Measurements from ENCODE around the gene MAJIN. TPM values are rescaled to one million over a fixed set of nuclear protein-coding genes. Genes with fewer than 3 reads are reported as not detected.

The MAJIN gene
- total RNA-seq, 1 donor from 2014 or later, result not detected

- TF ChIP-seq CTCF (conservative IDR thresholded peaks at IDR 0.05), result no peak
- DNase-seq (ENCODE audit: extremely low spot score, unreplicated experiment), result no peak
- peaks cover 7% of the 10 kb centered on the region for H3K36me3 Mint-ChIP-seq
- peaks cover 12% of the 10 kb centered on the region for H3K27me3 Mint-ChIP-seq
- no peaks in the 10 kb centered on the region for H3K9me3 Mint-ChIP-seq
- peaks cover 12% of the 10 kb centered on the region for H3K4me1 Mint-ChIP-seq (ENCODE audit: unreplicated experiment)
- peak overlapping the region; percentile 7 for H3K27ac Mint-ChIP-seq
- H3K4me3 Mint-ChIP-seq, result no peak overlapping the region
These were observed 37.1 kb downstream of the MAJIN start for GRCh38 chr11:64934682-64935358.

GRCh38 chr11:64933935-64934681 is 37.8 kb downstream of the MAJIN start:
- TF ChIP-seq CTCF (conservative IDR thresholded peaks at IDR 0.05), result no peak
- Mint-ChIP-seq H3K36me3 (peaks cover 7% of the 10 kb centered on the region), H3K4me3 (no peak overlapping the region), H3K4me1 (ENCODE audit: unreplicated experiment) (peaks cover 12% of the 10 kb centered on the region), H3K27ac (no peak overlapping the region), H3K27me3 (peaks cover 12% of the 10 kb centered on the region), H3K9me3 (no peaks in the 10 kb centered on the region)
- DNase-seq (ENCODE audit: extremely low spot score, unreplicated experiment), result no peak

GRCh38 chr11:64933213-64933934 is 38.5 kb downstream of the MAJIN start:
- Mint-ChIP-seq H3K4me3 (no peak overlapping the region), H3K4me1 (ENCODE audit: unreplicated experiment) (peaks cover 12% of the 10 kb centered on the region), H3K9me3 (no peaks in the 10 kb centered on the region), H3K27ac (no peak overlapping the region), H3K36me3 (peaks cover 7% of the 10 kb centered on the region), H3K27me3 (peaks cover 9% of the 10 kb centered on the region)
- no peak for TF ChIP-seq CTCF (conservative IDR thresholded peaks at IDR 0.05)
- DNase-seq (ENCODE audit: extremely low spot score, unreplicated experiment), result no peak

GRCh38 chr11:64932324-64932723 is 39.6 kb downstream of the MAJIN start:
- Mint-ChIP-seq H3K27me3 (no peaks in the 10 kb centered on the region), H3K4me3 (no peak overlapping the region), H3K9me3 (no peaks in the 10 kb centered on the region), H3K27ac (no peak overlapping the region), H3K4me1 (ENCODE audit: unreplicated experiment) (peaks cover 12% of the 10 kb centered on the region), H3K36me3 (peaks cover 7% of the 10 kb centered on the region)
- TF ChIP-seq CTCF (conservative IDR thresholded peaks at IDR 0.05), result no peak
- DNase-seq (ENCODE audit: extremely low spot score, unreplicated experiment), result no peak

GRCh38 chr11:64931290-64931689 is 40.6 kb downstream of the MAJIN start:
- H3K27me3 Mint-ChIP-seq, result no peaks in the 10 kb centered on the region
- no peak for DNase-seq (ENCODE audit: extremely low spot score, unreplicated experiment)
- H3K27ac Mint-ChIP-seq, result no peak overlapping the region
- no peaks in the 10 kb centered on the region for H3K9me3 Mint-ChIP-seq
- no peak overlapping the region for H3K4me3 Mint-ChIP-seq
- peaks cover 7% of the 10 kb centered on the region for H3K36me3 Mint-ChIP-seq
- peaks cover 12% of the 10 kb centered on the region for H3K4me1 Mint-ChIP-seq (ENCODE audit: unreplicated experiment)
- no peak for TF ChIP-seq CTCF (conservative IDR thresholded peaks at IDR 0.05)

Measured in type B pancreatic cell (in vitro differentiated cells).